ENCODE results near the gene ZNF606. TPM values are rescaled to one million over a fixed set of nuclear protein-coding genes. Genes with fewer than 3 reads are reported as not detected.
A peak's percentile ranks its signal among the peaks of the same experiment; 100 is the strongest.

ZNF606 gene
- total RNA-seq, 4 donors from 2014 or later: 5.6 to 61.7 (median 30.4) TPM

GRCh38 chr19:58007285-58007684 lies 4.7 kb upstream of the ZNF606 start:
- no peak overlapping the region for H3K4me3 ChIP-seq
- intact Hi-C loops (cut with DNase I; ENCODE audit: low total_unique reads): no loop called here

GRCh38 chr19:58003174-58003828 lies 681 bp upstream of the ZNF606 start:
- Histone ChIP-seq H3K27me3 (no peaks in the 10 kb centered on the region), H3K27ac (peak overlapping the region; percentile 85 to 89), H3K4me1 (peaks cover 0 to 10% of the 10 kb centered on the region in 2 donors), H3K36me3 (no peaks in the 10 kb centered on the region), H3K9me3 (peaks cover 0 to 26% of the 10 kb centered on the region in 2 donors), H3K4me3 (peak overlapping the region; percentile 68 to 85)
- no peak for DNase-seq
- intact Hi-C loops (cut with DNase I; ENCODE audit: low total_unique reads): no loop called here
- TF ChIP-seq POLR2A (IDR thresholded peaks at IDR 0.05) (no peak), CTCF (IDR thresholded peaks at IDR 0.05) (no peak)

More at GRCh38 chr19:58007285-58007684, 4.7 kb upstream of the ZNF606 start:
- Histone ChIP-seq H3K27me3 (no peaks in the 10 kb centered on the region), H3K27ac (no peak overlapping the region), H3K9me3 (peaks cover 0 to 27% of the 10 kb centered on the region in 2 donors), H3K36me3 (no peaks in the 10 kb centered on the region), H3K4me1 (no peaks in the 10 kb centered on the region)
- TF ChIP-seq CTCF (IDR thresholded peaks at IDR 0.05): no peak
- TF ChIP-seq POLR2A (IDR thresholded peaks at IDR 0.05): no peak
- no peak for DNase-seq

GRCh38 chr19:58001895-58002369 lies 688 bp downstream of the ZNF606 start:
- no peaks in the 10 kb centered on the region for H3K27me3 ChIP-seq
- peaks cover 0 to 25% of the 10 kb centered on the region in 2 donors for H3K9me3 ChIP-seq
- DNase-seq: no peak
- no peaks in the 10 kb centered on the region for H3K36me3 ChIP-seq
- H3K4me3 ChIP-seq: peak overlapping the region; percentile 68 to 85
- TF ChIP-seq CTCF (IDR thresholded peaks at IDR 0.05): no peak
- TF ChIP-seq POLR2A (IDR thresholded peaks at IDR 0.05): no peak
- peak overlapping the region; percentile 85 to 89 for H3K27ac ChIP-seq
- intact Hi-C loops (cut with DNase I; ENCODE audit: low total_unique reads): no loop called here
- peaks cover 0 to 10% of the 10 kb centered on the region in 2 donors for H3K4me1 ChIP-seq

GRCh38 chr19:58000677-58001076 lies 1.9 kb downstream of the ZNF606 start:
- Histone ChIP-seq H3K4me3 (no peak overlapping the region), H3K27ac (no peak overlapping the region), H3K27me3 (no peaks in the 10 kb centered on the region), H3K36me3 (no peaks in the 10 kb centered on the region), H3K4me1 (peaks cover 0 to 10% of the 10 kb centered on the region in 2 donors), H3K9me3 (peaks cover 0 to 15% of the 10 kb centered on the region in 2 donors)
- intact Hi-C loops (cut with DNase I; ENCODE audit: low total_unique reads): no loop called here
- no peak for TF ChIP-seq CTCF (IDR thresholded peaks at IDR 0.05)
- no peak for TF ChIP-seq POLR2A (IDR thresholded peaks at IDR 0.05)
- no peak for DNase-seq

- no peaks in the 10 kb centered on the region for H3K27me3 ChIP-seq
- no peak overlapping the region for H3K27ac ChIP-seq
- DNase-seq: no peak
- H3K9me3 ChIP-seq: peaks cover 0 to 26% of the 10 kb centered on the region in 2 donors
- H3K36me3 ChIP-seq: no peaks in the 10 kb centered on the region
- H3K4me1 ChIP-seq: no peaks in the 10 kb centered on the region
- TF ChIP-seq CTCF (IDR thresholded peaks at IDR 0.05): no peak
- TF ChIP-seq POLR2A (IDR thresholded peaks at IDR 0.05): no peak
- intact Hi-C loops (cut with DNase I; ENCODE audit: low total_unique reads): no loop called here
- H3K4me3 ChIP-seq: no peak overlapping the region
Observed at GRCh38 chr19:57992841-57993240, 9.8 kb downstream of the ZNF606 start.

Data from uterus (tissue), 4 donors.